ENCODE measurements around the gene OXCT1.
"Not testable (repeated sequence)": the region's sequence is repeated elsewhere in the genome, so short reads cannot be mapped to it uniquely, and the experiment has no call there.

The OXCT1 gene

DNA sequence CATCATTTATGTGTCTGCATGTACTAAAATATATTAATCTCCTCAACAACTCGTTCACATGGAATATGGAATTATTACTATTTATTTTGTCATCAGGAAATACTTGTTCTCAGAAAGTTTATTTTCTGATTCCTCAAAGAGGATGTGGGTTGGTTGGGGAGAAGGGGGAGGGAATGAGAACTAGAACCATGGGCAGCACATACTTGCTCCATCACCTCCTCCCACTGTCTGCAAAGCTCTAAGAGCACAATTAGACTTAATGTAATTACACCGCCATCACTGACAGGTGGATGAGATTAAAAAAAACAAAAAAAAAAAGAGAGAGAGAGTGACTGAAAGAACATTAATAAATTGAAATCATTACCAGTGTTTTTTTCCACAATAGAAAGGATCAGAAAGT is 98.2 kb downstream of the OXCT1 start:
- DNase-seq = no peak

GRCh38 chr5:41770799-41771198 is 99.4 kb downstream of the OXCT1 start:
- DNase-seq = no peak

DNA sequence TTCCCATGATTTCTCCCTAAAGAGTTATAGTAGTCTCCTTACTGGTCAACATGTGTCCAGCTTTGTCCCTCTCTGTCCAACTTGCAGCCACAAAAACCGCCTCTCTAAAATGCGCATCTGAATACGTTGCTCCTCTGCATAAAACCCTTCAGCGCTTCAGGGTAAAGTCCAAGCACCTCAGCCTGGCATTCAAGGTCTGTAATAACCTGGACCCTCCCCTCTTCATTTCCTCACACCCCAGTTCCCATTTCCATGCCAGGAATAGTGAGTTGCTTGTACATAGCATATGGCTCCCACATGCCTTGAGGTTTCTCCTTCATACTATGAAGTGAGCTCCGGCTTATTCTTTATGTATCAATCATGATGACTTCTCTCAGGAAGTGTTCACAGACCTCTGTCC is 101.5 kb downstream of the OXCT1 start:
- no peak for DNase-seq

DNA sequence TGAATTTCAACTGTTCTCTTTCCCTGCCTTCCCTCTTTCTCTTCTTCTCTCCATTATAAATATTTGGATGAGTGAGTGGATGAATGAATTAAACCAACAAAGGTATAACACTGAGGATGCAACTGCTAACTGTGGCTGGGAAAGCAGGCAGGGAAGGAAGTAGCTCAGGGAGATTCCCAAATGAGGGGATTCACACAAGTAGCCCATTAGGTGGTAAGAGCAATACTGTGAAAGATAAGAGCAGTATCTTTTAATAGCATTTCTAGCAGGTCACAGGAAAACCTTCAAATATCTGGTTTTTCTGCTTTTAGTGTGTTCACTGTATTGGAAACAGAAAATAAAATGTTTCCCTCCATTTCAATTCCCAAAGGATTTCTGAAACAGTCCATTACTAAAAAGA is 105.6 kb downstream of the OXCT1 start:
- DNase-seq = no peak

- DNase-seq = no peak
These were observed 106.7 kb downstream of the OXCT1 start for GRCh38 chr5:41763574-41763973.

- DNase-seq = no peak
These were observed 107.1 kb downstream of the OXCT1 start for GRCh38 chr5:41763081-41763480.

DNA sequence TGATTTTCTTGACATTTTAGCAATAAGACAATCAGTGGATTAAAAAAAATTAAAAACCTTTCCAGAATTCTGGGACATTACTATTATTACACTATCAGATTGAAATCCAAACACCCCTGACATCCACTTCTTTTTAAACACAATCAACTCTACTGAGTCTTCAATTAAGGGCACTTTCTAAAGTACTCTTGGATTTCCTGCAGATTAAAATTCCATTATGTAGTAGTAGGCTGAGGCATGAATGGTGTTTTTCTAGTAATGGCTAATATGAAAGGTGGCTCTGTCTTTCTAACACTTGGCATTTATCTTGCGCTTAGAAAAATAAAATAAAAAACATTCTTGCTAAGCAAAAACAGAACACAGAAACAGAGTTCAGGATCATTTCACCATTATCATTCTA is 107.8 kb downstream of the OXCT1 start:
- no peak for DNase-seq

GRCh38 chr5:41761663-41762062 is 108.6 kb downstream of the OXCT1 start:
- DNase-seq = no peak

DNA sequence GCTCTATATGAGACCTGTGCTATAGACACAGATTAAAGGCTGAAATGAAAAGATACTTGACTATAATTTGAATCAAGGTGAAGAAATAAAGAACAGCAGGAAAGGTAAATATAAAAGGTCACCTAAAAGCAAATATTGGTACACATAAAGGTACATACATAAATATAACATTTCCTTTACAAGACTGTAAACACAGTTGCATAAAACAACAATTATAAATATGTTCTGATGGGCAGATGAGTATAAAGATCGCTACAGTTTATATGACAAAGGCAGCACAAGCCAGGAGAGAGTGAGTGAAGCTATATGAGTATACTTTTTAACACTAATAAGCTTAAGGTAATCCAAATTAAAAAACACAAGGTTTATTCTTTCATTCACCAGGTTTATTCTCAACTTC is 114.5 kb downstream of the OXCT1 start:
- no peak for DNase-seq

- DNase-seq = no peak
These were observed 115.4 kb downstream of the OXCT1 start for GRCh38 chr5:41754857-41755256.

GRCh38 chr5:41751867-41752266 is 118.4 kb downstream of the OXCT1 start:
- DNase-seq = no peak

DNA sequence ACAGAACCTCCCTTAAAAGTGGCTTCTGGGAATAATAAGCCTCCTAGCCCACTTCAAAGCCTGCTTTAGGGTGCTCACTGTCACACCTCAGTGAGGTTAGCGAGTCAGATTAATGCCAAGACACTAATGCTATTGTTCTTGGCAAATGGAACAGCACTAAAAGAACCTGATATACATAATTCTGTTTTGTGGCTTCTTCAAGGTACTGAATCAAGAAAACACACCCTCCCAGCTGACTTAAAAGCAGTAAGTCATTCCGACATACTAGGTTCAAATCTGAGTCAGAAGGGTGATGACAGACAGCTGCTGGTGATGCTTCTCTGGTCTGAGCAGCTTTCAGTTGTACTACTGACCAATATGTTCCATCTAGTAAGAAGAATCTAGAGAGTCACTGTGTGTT is 121.6 kb downstream of the OXCT1 start:
- DNase-seq = no peak

DNA sequence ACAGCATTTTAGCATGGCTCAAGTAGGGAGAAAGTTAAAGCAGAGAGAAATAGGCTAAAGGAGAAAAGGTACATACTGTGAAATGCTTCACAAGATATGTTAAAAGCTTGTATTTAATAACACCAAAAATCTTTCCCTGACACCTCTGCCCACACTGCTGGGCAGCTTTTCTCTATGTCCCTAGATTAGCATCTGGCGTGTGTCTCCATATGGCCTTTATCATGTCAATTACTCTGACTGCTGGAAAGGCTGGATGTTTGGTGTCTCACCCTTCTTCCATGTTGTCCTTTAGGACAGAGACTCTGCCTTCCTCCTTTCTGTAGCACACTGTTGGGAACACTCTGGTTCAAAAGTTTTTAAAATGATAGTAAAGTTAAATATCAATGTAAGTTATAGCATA is 122.5 kb downstream of the OXCT1 start:
- DNase-seq = no peak

- no peak for DNase-seq
These were observed 122.9 kb downstream of the OXCT1 start for GRCh38 chr5:41747301-41747700.

GRCh38 chr5:41742608-41743007 is 127.6 kb downstream of the OXCT1 start:
- not testable (repeated sequence) for DNase-seq

DNA sequence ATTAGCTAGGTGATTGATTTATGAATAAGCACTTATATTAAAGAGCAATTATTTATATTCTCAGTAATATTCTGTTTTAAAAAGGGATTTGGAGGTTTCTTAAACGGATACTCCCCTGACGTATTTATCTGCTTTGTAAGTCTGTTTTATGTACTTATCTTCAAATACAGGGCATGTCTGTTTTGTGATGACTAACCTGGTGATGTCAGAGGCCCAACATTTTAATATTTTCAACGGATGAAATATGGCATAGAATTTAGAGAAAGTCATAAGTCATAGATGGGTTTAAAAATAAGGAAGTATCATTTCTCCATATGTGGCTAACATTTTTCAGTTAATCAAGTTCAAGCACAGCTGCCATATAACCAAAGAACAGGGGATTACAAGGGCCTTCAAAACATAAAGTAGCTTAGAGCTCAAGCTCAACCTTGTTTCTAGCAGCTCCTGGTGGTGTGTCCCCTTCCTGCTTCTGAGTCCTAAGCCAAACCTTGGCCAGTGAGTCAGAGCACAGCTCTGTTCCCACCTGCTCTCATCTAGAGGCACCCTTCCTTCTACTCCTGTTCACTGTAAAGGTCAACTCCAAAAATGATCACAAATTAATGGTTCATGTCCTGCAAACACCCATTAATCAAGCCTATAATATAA is 131.4 kb downstream of the OXCT1 start:
- no peak for DNase-seq

GRCh38 chr5:41736641-41737040 is 133.6 kb downstream of the OXCT1 start:
- no peak for DNase-seq

GRCh38 chr5:41735213-41735612 is 135.0 kb downstream of the OXCT1 start:
- DNase-seq = no peak

DNA sequence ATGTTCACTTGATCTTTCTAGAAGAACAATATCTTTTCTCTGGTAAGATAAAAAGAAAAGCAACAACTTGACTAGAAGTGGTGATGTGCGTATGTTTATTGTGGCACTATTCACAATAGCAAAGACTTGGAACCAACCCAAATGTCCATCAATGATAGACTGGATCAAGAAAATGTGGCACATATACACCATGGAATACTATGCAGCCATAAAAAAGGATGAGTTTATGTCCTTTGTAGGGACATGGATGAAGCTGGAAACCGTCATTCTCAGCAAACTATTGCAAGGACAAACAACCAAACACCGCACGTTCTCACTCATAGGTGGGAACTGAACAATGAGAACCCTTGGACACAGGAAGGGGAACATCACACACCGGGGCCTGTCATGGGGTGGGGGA is 140.8 kb downstream of the OXCT1 start:
- not testable (repeated sequence) for DNase-seq

DNA sequence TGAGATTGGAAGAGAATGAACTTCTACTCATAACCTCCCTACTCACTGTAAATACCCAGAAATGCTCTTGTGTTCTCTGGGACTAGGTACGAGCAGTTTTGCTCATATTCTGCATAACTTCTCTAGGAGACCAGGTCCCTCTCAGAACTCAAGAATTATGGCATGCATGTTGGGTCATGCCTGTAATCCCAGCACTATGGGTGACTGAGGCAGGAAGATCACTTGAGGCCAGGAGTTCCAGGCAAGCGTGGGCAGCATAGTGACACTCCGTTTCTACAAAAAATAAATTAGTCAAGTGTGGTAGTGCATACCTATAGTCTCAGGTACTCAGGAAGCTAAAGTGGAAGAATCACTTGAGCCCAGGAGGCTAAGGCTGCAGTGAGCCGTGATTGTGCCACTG is 141.9 kb downstream of the OXCT1 start:
- no peak for DNase-seq

DNA sequence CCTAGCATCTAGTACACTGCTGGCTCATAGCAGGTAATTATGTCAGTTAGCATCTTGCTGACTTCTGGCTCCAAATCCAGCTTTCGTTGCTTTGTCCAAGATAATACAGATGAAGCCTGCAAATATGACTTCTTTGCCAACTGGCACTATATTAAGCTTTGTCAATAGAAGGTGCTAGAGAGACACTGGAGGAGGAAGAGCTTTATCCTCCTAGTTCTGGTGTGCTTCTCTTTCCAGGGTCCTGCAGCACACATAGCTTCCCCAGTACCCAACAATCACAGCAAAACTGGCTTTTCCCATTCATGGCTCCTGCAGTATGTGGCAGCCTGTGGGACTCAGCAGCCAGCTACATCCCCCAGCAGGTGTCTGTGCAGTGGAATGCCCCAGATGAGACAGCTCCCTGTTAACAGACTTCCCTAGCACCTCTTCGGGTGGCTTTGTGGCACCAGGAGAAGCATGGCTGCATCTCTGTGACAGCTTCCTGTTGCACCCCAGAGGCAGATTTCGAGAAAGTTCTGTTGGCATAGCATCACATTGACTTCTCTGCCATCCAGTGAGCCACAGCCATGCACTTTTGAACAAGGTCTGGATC is 147.8 kb downstream of the OXCT1 start:
- no peak for DNase-seq

GRCh38 chr5:41721516-41721915 is 148.7 kb downstream of the OXCT1 start:
- no peak for DNase-seq

DNA sequence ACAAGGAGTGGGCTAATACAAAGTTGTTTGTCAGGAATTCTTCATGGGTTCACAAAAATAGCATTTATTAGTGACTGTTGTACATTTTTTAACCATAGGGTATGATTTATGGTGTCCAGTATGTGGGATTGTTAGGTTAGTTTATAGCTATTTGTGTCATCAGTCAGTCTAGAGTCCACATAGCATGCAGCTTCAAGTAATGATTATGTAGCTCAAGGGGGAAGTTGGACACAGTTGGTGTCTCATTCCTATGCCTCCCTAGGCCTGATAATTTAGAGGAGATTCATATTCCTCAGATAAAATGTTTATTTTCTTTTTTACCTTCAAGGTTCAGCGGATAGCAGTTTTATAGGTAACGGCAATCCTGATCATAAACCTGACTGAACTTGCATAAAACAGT is 153.8 kb downstream of the OXCT1 start:
- no peak for DNase-seq

- DNase-seq = not testable (repeated sequence)
These were observed 155.8 kb downstream of the OXCT1 start for GRCh38 chr5:41714446-41714845.

- no peak for DNase-seq
These were observed 161.7 kb downstream of the OXCT1 start for GRCh38 chr5:41708604-41708940.
